ENCODE results near the gene SRP19.

DNA sequence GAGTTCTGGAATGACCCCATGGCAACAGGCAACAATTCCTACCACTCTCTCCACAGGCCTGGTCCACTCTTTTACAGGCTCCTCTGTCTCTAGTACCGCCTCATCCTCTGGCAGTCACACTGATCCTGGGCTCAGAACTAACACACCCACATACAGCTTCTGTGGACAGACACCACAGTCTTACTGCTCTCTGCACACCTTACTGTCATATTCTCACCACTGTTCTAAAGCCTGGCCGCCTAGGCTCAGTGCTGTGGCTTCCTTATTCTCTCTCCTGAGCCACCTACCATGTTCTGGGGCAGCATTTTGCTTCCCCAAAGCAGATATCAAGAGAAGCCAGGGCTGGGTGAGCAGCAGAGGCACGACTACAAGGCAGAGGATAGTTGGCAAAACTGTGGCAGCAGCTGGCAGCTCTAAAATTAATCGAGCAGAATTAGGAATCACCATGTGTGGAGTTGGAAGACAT, 46.1 kb downstream of the SRP19 start:
- TF ChIP-seq, protein P1, sequence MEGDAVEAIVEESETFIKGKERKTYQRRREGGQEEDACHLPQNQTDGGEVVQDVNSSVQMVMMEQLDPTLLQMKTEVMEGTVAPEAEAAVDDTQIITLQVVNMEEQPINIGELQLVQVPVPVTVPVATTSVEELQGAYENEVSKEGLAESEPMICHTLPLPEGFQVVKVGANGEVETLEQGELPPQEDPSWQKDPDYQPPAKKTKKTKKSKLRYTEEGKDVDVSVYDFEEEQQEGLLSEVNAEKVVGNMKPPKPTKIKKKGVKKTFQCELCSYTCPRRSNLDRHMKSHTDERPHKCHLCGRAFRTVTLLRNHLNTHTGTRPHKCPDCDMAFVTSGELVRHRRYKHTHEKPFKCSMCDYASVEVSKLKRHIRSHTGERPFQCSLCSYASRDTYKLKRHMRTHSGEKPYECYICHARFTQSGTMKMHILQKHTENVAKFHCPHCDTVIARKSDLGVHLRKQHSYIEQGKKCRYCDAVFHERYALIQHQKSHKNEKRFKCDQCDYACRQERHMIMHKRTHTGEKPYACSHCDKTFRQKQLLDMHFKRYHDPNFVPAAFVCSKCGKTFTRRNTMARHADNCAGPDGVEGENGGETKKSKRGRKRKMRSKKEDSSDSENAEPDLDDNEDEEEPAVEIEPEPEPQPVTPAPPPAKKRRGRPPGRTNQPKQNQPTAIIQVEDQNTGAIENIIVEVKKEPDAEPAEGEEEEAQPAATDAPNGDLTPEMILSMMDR (IDR thresholded peaks at IDR 0.05) = no peak
- TF ChIP-seq POLR2A (IDR thresholded peaks at IDR 0.05) (no peak), POLR2AphosphoS5 (IDR thresholded peaks at IDR 0.05) (no peak)

All from breast epithelium (tissue), 3 donors.